PC-9 (cell line): ENCODE results near the gene C1orf35. TPM values are rescaled to one million over a fixed set of nuclear protein-coding genes. Genes with fewer than 3 reads are reported as not detected.

Experiments
- BruUV-seq: library from RNA; stranded (reverse); fragments of 400-500 nt; replicated peaks from 2 replicates; lab custom pipeline; 2021; lab: Mats Ljungman, UMichigan
- CTCF ChIA-PET: fragments of 300-600 bp; sonication (Branson Sonifier 250); formaldehyde crosslinking; loops from one replicate; lab custom pipeline; 2022; ENCODE audit warnings: antibody characterized with exemption; lab: Charles Lee
- POLR2A ChIA-PET: fragments of 300-600 bp; sonication (Branson Sonifier 250); formaldehyde crosslinking; loops from one replicate; lab custom pipeline; 2022; ENCODE audit warnings: antibody characterized with exemption; ENCODE audit not compliant: unreplicated experiment; lab: Charles Lee
- DNase-seq, 2 experiments: peaks; one replicate each; pipeline versions ENCODE4 v3.0.0 to v3.0.0-alpha.2; 2015 to 2022; ENCODE audit warnings: mixed read lengths in 1 of 2
- H2AFZ ChIP-seq: fragments of 200-600 bp; sonication (generic); 2 replicates; pipeline ENCODE4 v1.8.1; 2017; ENCODE audit warnings: antibody characterized with exemption
- H3F3A ChIP-seq: fragments of 200-600 bp; sonication (generic); 2 replicates; pipeline ENCODE4 v1.8.1; 2017; ENCODE audit warnings: antibody characterized with exemption, mild to moderate bottlenecking, low read depth; ENCODE audit not compliant: insufficient read depth
- H3K27ac ChIP-seq: fragments of 200-600 bp; sonication (generic); 2 replicates; pipeline ENCODE4 v1.6.1; 2016; ENCODE audit warnings: mixed run types
- H3K27me3 ChIP-seq: fragments of 200-600 bp; sonication (generic); 2 replicates; pipeline ENCODE4 v1.6.1; 2016; ENCODE audit warnings: low read depth, mixed run types; ENCODE audit not compliant: insufficient read depth
- H3K36me3 ChIP-seq: fragments of 200-600 bp; sonication (generic); 2 replicates; pipeline ENCODE4 v1.6.1; 2016; ENCODE audit warnings: low read depth, mixed run types
- H3K4me1 ChIP-seq: fragments of 200-600 bp; sonication (generic); replicated peaks from 2 replicates; pipeline ENCODE4 v1.6.1; 2016; ENCODE audit warnings: mixed run types; ENCODE audit not compliant: insufficient read depth
- H3K4me2 ChIP-seq: fragments of 200-600 bp; sonication (generic); 2 replicates; pipeline ENCODE4 v1.6.1; 2017; ENCODE audit warnings: mixed run types
- H3K4me3 ChIP-seq: fragments of 200-600 bp; sonication (generic); 2 replicates; pipeline ENCODE4 v1.6.1; 2016; ENCODE audit warnings: mixed run types
- H3K79me2 ChIP-seq: fragments of 200-600 bp; sonication (generic); 2 replicates; pipeline ENCODE4 v1.6.1; 2017; ENCODE audit warnings: low read depth, mixed run types
- H3K9me2 ChIP-seq: fragments of 200-600 bp; sonication (generic); 2 replicates; pipeline ENCODE4 v1.8.1; 2017; ENCODE audit warnings: mild to moderate bottlenecking; ENCODE audit not compliant: insufficient read depth
- H3K9me3 ChIP-seq: fragments of 200-600 bp; sonication (generic); 2 replicates; pipeline ENCODE4 v1.8.1; 2016; ENCODE audit warnings: low read depth; ENCODE audit not compliant: insufficient read depth
- H4K20me1 ChIP-seq: fragments of 200-600 bp; sonication (generic); 2 replicates; pipeline ENCODE4 v1.8.1; 2017; ENCODE audit not compliant: insufficient read depth
- EZH2 ChIP-seq: fragments of 200-600 bp; sonication (generic); IDR thresholded peaks from 2 replicates; pipeline ENCODE4 v1.8.0; 2017; ENCODE audit warnings: antibody characterized with exemption, low read depth
- intact Hi-C: fragments of 100-400 bp; cut with micrococcal nuclease; formaldehyde crosslinking; loops from one replicate; pipeline ENCODE4 v1.10.0; 2022; ENCODE audit not compliant: unreplicated experiment
- total RNA-seq: library from RNA; stranded (reverse); gene quantifications from 2 replicates; pipeline ENCODE4 v1.2.3, GENCODE V29; 2021
- TF ChIP-seq, protein P1 (sequence below): fragments of 200-600 bp; sonication (generic); conservative IDR thresholded peaks from 2 replicates; pipeline ENCODE4 v1.6.1; 2017; ENCODE audit warnings: mixed run types, antibody characterized with exemption, mild to moderate bottlenecking, moderate library complexity

The C1orf35 gene
- total RNA-seq, 1 experiment from 2014 or later = 26.4 TPM

DNA sequence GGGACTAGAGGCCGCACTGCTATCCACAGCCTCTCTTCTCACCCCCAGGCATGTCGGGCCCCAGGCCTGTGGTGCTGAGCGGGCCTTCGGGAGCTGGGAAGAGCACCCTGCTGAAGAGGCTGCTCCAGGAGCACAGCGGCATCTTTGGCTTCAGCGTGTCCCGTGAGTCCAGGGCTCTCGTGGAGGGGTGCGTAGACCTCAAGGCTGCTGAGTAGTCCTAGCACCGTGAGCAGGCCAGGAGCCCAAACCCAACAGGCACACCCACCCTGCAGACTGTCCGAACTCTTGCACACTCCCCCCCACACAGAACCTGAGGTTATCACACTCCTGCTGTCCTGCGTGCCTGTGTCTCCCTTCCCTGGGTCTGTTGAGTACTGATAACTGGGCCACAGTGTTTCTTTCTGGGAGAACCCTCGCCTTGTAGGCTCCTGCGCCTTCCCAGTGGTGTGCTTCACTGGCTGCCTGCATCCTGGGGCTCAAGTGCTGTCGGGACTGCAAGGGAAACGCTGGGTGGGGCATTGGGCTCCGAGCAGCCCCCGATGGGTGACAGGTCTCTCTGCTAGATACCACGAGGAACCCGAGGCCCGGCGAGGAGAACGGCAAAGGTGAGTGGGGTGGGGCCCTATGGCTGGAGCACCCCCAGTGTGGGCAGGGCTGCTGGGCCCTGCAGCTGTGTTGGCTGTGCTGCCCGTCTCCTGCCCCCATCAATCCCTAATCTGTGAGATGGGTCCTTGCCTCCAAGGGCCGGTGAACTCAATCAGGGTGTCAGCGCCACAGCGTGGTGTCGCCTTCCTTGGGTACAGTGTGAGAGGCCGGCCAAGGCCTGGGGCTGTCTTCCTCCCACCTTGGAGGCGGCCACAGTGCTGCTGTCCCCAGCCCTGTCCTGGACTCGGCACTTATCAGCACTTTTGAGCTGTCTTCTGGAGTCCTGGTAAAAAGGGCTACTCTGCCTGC is 42.6 kb upstream of the C1orf35 start:
- no peak for TF ChIP-seq EZH2
- TF ChIP-seq, protein P1, sequence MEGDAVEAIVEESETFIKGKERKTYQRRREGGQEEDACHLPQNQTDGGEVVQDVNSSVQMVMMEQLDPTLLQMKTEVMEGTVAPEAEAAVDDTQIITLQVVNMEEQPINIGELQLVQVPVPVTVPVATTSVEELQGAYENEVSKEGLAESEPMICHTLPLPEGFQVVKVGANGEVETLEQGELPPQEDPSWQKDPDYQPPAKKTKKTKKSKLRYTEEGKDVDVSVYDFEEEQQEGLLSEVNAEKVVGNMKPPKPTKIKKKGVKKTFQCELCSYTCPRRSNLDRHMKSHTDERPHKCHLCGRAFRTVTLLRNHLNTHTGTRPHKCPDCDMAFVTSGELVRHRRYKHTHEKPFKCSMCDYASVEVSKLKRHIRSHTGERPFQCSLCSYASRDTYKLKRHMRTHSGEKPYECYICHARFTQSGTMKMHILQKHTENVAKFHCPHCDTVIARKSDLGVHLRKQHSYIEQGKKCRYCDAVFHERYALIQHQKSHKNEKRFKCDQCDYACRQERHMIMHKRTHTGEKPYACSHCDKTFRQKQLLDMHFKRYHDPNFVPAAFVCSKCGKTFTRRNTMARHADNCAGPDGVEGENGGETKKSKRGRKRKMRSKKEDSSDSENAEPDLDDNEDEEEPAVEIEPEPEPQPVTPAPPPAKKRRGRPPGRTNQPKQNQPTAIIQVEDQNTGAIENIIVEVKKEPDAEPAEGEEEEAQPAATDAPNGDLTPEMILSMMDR = no peak
- POLR2A ChIA-PET = no interaction called here
- intact Hi-C loops = no loop called here
- H3K36me3 ChIP-seq = no peaks in the 10 kb centered on the region
- no peaks in the 10 kb centered on the region for H3K9me2 ChIP-seq
- no TSS peak for BruUV-seq
- no peak for DNase-seq
- H3K9me3 ChIP-seq = no peaks in the 10 kb centered on the region
- no peaks in the 10 kb centered on the region for H3F3A ChIP-seq
- H3K4me3 ChIP-seq = no peak overlapping the region
- H3K27me3 ChIP-seq = no peaks in the 10 kb centered on the region
- CTCF ChIA-PET = no interaction called here
- H4K20me1 ChIP-seq = peaks cover 27% of the 10 kb centered on the region
- no peak overlapping the region for H3K27ac ChIP-seq
- H3K4me2 ChIP-seq = no peak overlapping the region
- H3K4me1 ChIP-seq = peaks cover 9% of the 10 kb centered on the region
- no peak overlapping the region for H2AFZ ChIP-seq
- peaks cover 45% of the 10 kb centered on the region for H3K79me2 ChIP-seq

DNA sequence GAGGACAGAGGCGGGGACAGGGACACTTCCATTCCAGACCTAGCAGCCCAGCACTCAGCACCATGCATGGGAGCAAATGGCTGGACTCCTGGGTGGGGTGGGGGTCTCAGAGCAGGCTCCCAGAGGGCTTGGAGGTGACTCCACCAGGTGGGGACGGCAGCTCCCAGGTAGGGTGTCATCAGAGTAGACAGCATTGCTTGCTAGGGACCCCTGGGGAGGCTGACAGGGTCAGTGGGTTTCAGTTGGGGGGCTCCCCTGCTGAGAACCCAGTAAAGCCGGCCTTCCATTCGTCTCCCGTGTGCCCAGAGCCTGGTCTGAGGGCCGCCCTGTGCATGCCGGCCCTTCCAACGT is 41.8 kb upstream of the C1orf35 start:
- POLR2A ChIA-PET = no interaction called here
- Histone ChIP-seq H3K9me2 (no peaks in the 10 kb centered on the region), H4K20me1 (peaks cover 27% of the 10 kb centered on the region), H3K27me3 (no peaks in the 10 kb centered on the region), H3K4me3 (no peak overlapping the region), H3K4me1 (peaks cover 9% of the 10 kb centered on the region), H2AFZ (no peak overlapping the region), H3K9me3 (no peaks in the 10 kb centered on the region), H3K4me2 (no peak overlapping the region), H3K36me3 (no peaks in the 10 kb centered on the region), H3K27ac (no peak overlapping the region), H3F3A (no peaks in the 10 kb centered on the region), H3K79me2 (peaks cover 49% of the 10 kb centered on the region)
- CTCF ChIA-PET = no interaction called here
- intact Hi-C loops = no loop called here
- no TSS peak for BruUV-seq
- TF ChIP-seq, protein P1 = no peak
- TF ChIP-seq EZH2 = no peak
- no peak for DNase-seq

DNA sequence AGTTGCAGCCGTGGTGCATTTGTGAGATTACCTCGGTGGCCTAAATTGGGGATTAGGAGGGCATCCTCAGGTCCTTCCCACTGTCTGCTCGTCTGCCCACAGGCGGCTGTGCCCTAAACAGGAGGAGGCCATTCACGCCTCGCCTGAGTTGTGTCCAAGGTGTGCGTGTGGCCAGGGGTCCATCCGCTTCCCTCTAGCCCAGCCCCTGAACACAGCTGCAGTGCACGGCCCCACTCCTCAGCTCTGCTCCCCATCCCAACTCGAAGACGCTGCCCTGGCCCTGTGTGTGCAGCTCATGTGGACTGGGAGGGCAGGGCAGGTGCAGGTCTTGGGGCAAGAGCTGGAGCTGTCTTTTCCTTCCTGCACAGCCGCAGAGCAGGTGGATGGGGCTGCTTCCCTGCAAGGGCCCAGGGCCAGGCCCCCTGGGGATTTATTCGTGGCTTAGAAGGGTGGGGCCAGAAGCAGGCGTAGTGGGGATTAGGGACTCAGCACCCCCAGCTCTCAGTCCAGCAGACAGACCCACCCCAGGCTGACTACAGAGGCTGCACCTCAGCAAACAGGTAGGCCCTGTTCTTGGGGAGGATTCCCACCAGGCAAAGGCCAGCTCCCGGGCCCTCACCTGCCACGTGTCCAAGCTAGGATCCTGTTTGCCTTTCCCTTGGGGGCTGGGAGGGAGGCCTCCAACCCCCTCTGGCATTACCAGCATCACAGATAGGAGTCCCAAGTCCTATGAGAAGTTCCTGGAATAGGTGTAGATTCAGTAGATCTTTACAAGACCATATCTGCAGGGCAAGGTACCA is 41.3 kb upstream of the C1orf35 start:
- no peaks in the 10 kb centered on the region for H3K27me3 ChIP-seq
- peaks cover 9% of the 10 kb centered on the region for H3K4me1 ChIP-seq
- no TSS peak for BruUV-seq
- H2AFZ ChIP-seq = no peak overlapping the region
- TF ChIP-seq, protein P1 = no peak
- no peak for TF ChIP-seq EZH2
- H3K9me3 ChIP-seq = no peaks in the 10 kb centered on the region
- H3K79me2 ChIP-seq = peaks cover 49% of the 10 kb centered on the region
- no peaks in the 10 kb centered on the region for H3K36me3 ChIP-seq
- DNase-seq = no peak
- CTCF ChIA-PET = no interaction called here
- H4K20me1 ChIP-seq = peaks cover 27% of the 10 kb centered on the region
- no peaks in the 10 kb centered on the region for H3F3A ChIP-seq
- no peak overlapping the region for H3K4me2 ChIP-seq
- H3K9me2 ChIP-seq = no peaks in the 10 kb centered on the region
- no peak overlapping the region for H3K27ac ChIP-seq
- POLR2A ChIA-PET = no interaction called here
- no peak overlapping the region for H3K4me3 ChIP-seq
- intact Hi-C loops = no loop called here
